Neural progenitor cell (in vitro differentiated cells): ENCODE results near the gene CD99L2. TPM values are rescaled to one million over a fixed set of nuclear protein-coding genes. Genes with fewer than 3 reads are reported as not detected.
A peak's percentile ranks its signal among the peaks of the same experiment; 100 is the strongest.

ENCODE experiments used
- DNase-seq: peaks from one replicate; pipeline ENCODE4 v3.0.0-alpha.2; 2016; ENCODE audit warnings: low spot score
- H2AFZ ChIP-seq: fragments of 200-600 bp; sonication (generic); replicated peaks from 2 replicates; pipeline ENCODE4 v1.6.1; 2016; ENCODE audit warnings: antibody characterized with exemption
- H3F3A ChIP-seq: fragments of 200-600 bp; sonication (generic); 2 replicates; pipeline ENCODE4 v1.6.1; 2016; ENCODE audit warnings: antibody characterized with exemption, low read depth
- H3K27ac ChIP-seq: fragments of 200-600 bp; sonication (generic); 2 replicates; pipeline ENCODE4 v1.5.1; 2016; ENCODE audit warnings: mild to moderate bottlenecking
- H3K27me3 ChIP-seq: fragments of 200-600 bp; sonication (generic); 2 replicates; pipeline ENCODE4 v1.6.1; 2016; ENCODE audit warnings: mild to moderate bottlenecking, moderate library complexity
- H3K36me3 ChIP-seq: fragments of 200-600 bp; sonication (generic); 2 replicates; pipeline ENCODE4 v1.5.1; 2016
- H3K4me1 ChIP-seq: fragments of 200-600 bp; sonication (generic); 2 replicates; pipeline ENCODE4 v1.6.1; 2016; ENCODE audit warnings: mixed run types
- H3K4me2 ChIP-seq: fragments of 200-600 bp; sonication (generic); 2 replicates; pipeline ENCODE4 v1.6.1; 2016
- H3K4me3 ChIP-seq: fragments of 200-600 bp; sonication (generic); 2 replicates; pipeline ENCODE4 v1.5.1; 2016
- H3K79me2 ChIP-seq: fragments of 200-600 bp; sonication (generic); 2 replicates; pipeline ENCODE4 v1.6.1; 2016; ENCODE audit warnings: low read depth
- H3K9ac ChIP-seq: fragments of 200-600 bp; sonication (generic); 2 replicates; pipeline ENCODE4 v1.6.1; 2016
- H3K9me3 ChIP-seq: fragments of 200-600 bp; sonication (generic); 2 replicates; pipeline ENCODE4 v1.5.1; 2016; ENCODE audit warnings: low read depth
- H4K20me1 ChIP-seq: fragments of 200-600 bp; sonication (generic); 2 replicates; pipeline ENCODE4 v1.6.1; 2016; ENCODE audit warnings: low read depth
- H3K27ac Mint-ChIP-seq: 3 replicates; pipeline ENCODE4 v1.8.0; 2021; ENCODE audit warnings: mixed read lengths
- H3K27me3 Mint-ChIP-seq: 2 replicates; pipeline ENCODE4 v1.8.0; 2022; ENCODE audit warnings: low read depth, mild to moderate bottlenecking, inconsistent platforms, moderate library complexity, mixed read lengths; ENCODE audit not compliant: insufficient read depth
- H3K36me3 Mint-ChIP-seq: 3 replicates; pipeline ENCODE4 v1.8.0; 2021; ENCODE audit warnings: mixed read lengths
- H3K4me1 Mint-ChIP-seq: 3 replicates; pipeline ENCODE4 v1.8.0; 2021; ENCODE audit warnings: mixed read lengths
- H3K4me3 Mint-ChIP-seq: 3 replicates; pipeline ENCODE4 v1.8.0; 2021; ENCODE audit warnings: mild to moderate bottlenecking, moderate library complexity, mixed read lengths
- H3K9me3 Mint-ChIP-seq: 3 replicates; pipeline ENCODE4 v1.8.0; 2020; ENCODE audit warnings: mixed read lengths
- CTCF ChIP-seq: fragments of 200-600 bp; sonication (generic); IDR thresholded peaks from 2 replicates; pipeline ENCODE4 v1.5.1; 2017; ENCODE audit warnings: antibody characterized with exemption, mild to moderate bottlenecking
- EZH2 ChIP-seq: fragments of 200-600 bp; sonication (generic); IDR thresholded peaks from 2 replicates; pipeline ENCODE4 v1.6.1; 2017; ENCODE audit warnings: antibody characterized with exemption, mild to moderate bottlenecking, moderate library complexity
- EZH2phosphoT487 ChIP-seq: fragments of 200-600 bp; sonication (generic); IDR thresholded peaks from 2 replicates; pipeline ENCODE4 v1.6.1; 2017; ENCODE audit warnings: antibody characterized with exemption
- total RNA-seq: library from RNA; depleted of rRNA; stranded (reverse); fragments of >200 nt; gene quantifications from 2 replicates; pipeline ENCODE4 v1.2.3, GENCODE V29; 2015; ENCODE audit warnings: low replicate concordance

Gene CD99L2
- total RNA-seq, 1 donor from 2014 or later, result 24.7 TPM

- no peaks in the 10 kb centered on the region for H3K27me3 ChIP-seq
- H3K79me2 ChIP-seq, result no peaks in the 10 kb centered on the region
- H3K4me3 Mint-ChIP-seq, result no peak overlapping the region
- H3K36me3 Mint-ChIP-seq, result peaks cover 3% of the 10 kb centered on the region
- no peak overlapping the region for H3K4me3 ChIP-seq
- peaks cover 2% of the 10 kb centered on the region for H3K4me1 Mint-ChIP-seq
- peaks cover 5% of the 10 kb centered on the region for H3K9me3 Mint-ChIP-seq
- no peak overlapping the region for H3K27ac Mint-ChIP-seq
- H3K36me3 ChIP-seq, result no peaks in the 10 kb centered on the region
- H3F3A ChIP-seq, result no peaks in the 10 kb centered on the region
- H3K27me3 Mint-ChIP-seq, result no peaks in the 10 kb centered on the region
- H3K4me1 ChIP-seq, result no peaks in the 10 kb centered on the region
- no peak overlapping the region for H3K27ac ChIP-seq
- peak; percentile 78 for TF ChIP-seq CTCF
- no peak for TF ChIP-seq EZH2phosphoT487
- H3K9me3 ChIP-seq, result no peaks in the 10 kb centered on the region
- H3K9ac ChIP-seq, result no peak overlapping the region
- peak; percentile 85 for DNase-seq
- H2AFZ ChIP-seq, result no peak overlapping the region
- no peak overlapping the region for H3K4me2 ChIP-seq
- H4K20me1 ChIP-seq, result no peaks in the 10 kb centered on the region
Measured at GRCh38 chrX:150772150-150772970, 126.1 kb downstream of the CD99L2 start.

- H3K27me3 Mint-ChIP-seq, result no peaks in the 10 kb centered on the region
- Histone ChIP-seq H3F3A (no peaks in the 10 kb centered on the region), H3K36me3 (no peaks in the 10 kb centered on the region), H3K27ac (no peak overlapping the region), H3K4me1 (no peaks in the 10 kb centered on the region), H2AFZ (no peak overlapping the region), H3K4me3 (no peak overlapping the region), H3K4me2 (no peak overlapping the region), H3K79me2 (no peaks in the 10 kb centered on the region), H3K27me3 (no peaks in the 10 kb centered on the region), H3K9ac (no peak overlapping the region), H3K9me3 (no peaks in the 10 kb centered on the region), H4K20me1 (no peaks in the 10 kb centered on the region)
- H3K9me3 Mint-ChIP-seq, result peaks cover 5% of the 10 kb centered on the region
- no peaks in the 10 kb centered on the region for H3K4me1 Mint-ChIP-seq
- no peak overlapping the region for H3K4me3 Mint-ChIP-seq
- peaks cover 3% of the 10 kb centered on the region for H3K36me3 Mint-ChIP-seq
- H3K27ac Mint-ChIP-seq, result no peak overlapping the region
- DNase-seq, result no peak
- TF ChIP-seq EZH2phosphoT487, result no peak
- TF ChIP-seq EZH2, result no peak
- TF ChIP-seq CTCF, result no peak
Measured at GRCh38 chrX:150771116-150771515, 127.4 kb downstream of the CD99L2 start.

- DNase-seq, result no peak
- H3K36me3 Mint-ChIP-seq, result peaks cover 3% of the 10 kb centered on the region
Measured at GRCh38 chrX:150770623-150771022, 127.8 kb downstream of the CD99L2 start.

More at GRCh38 chrX:150770623-150771022, 127.8 kb downstream of the CD99L2 start:
- Histone ChIP-seq H3K36me3 (no peaks in the 10 kb centered on the region), H2AFZ (no peak overlapping the region), H3K27me3 (no peaks in the 10 kb centered on the region), H4K20me1 (no peaks in the 10 kb centered on the region), H3K4me3 (no peak overlapping the region), H3K79me2 (no peaks in the 10 kb centered on the region), H3K4me2 (no peak overlapping the region), H3K4me1 (no peaks in the 10 kb centered on the region), H3K27ac (no peak overlapping the region), H3K9ac (no peak overlapping the region), H3F3A (no peaks in the 10 kb centered on the region), H3K9me3 (no peaks in the 10 kb centered on the region)
- Mint-ChIP-seq H3K9me3 (peaks cover 5% of the 10 kb centered on the region), H3K27me3 (no peaks in the 10 kb centered on the region), H3K4me1 (no peaks in the 10 kb centered on the region), H3K27ac (no peak overlapping the region), H3K4me3 (no peak overlapping the region)
- no peak for TF ChIP-seq CTCF
- no peak for TF ChIP-seq EZH2phosphoT487
- no peak for TF ChIP-seq EZH2
